T-helper 2 cell treated with Interferon-gamma antibody and Interleukin-4, amounts not matched to agents 5 μg/mL and 100 μg/mL, for 36 hours (primary cell): Measurements from ENCODE around the gene NRSN2.
"Not testable (repeated sequence)": the region's sequence is repeated elsewhere in the genome, so short reads cannot be mapped to it uniquely, and the experiment has no call there.

Experiments used
- DNase-seq: peaks from one replicate; pipeline ENCODE4 v3.0.0; 2021; ENCODE audit warnings: low spot score
- H3K27ac Mint-ChIP-seq: one replicate; pipeline ENCODE4 v1.8.0; 2021; ENCODE audit warnings: mild to moderate bottlenecking, mixed read lengths
- H3K27me3 Mint-ChIP-seq: one replicate; pipeline ENCODE4 v1.8.0; 2021; ENCODE audit warnings: low read depth, mixed read lengths
- H3K36me3 Mint-ChIP-seq: one replicate; pipeline ENCODE4 v1.8.0; 2021; ENCODE audit warnings: low read depth, mixed read lengths
- H3K4me1 Mint-ChIP-seq: one replicate; pipeline ENCODE4 v1.8.0; 2021; ENCODE audit warnings: low read depth, mixed read lengths
- H3K4me3 Mint-ChIP-seq: one replicate; pipeline ENCODE4 v1.8.0; 2022; ENCODE audit warnings: mild to moderate bottlenecking, moderate library complexity, mixed read lengths
- H3K9me3 Mint-ChIP-seq: one replicate; pipeline ENCODE4 v1.8.0; 2021; ENCODE audit warnings: mixed read lengths

The NRSN2 gene

GRCh38 chr20:354298-354977, 7.5 kb downstream of the NRSN2 start:
- Mint-ChIP-seq H3K4me3 (no peak overlapping the region), H3K27ac (no peak overlapping the region), H3K27me3 (no peaks in the 10 kb centered on the region), H3K36me3 (no peaks in the 10 kb centered on the region), H3K9me3 (no peaks in the 10 kb centered on the region), H3K4me1 (peaks cover 12% of the 10 kb centered on the region)
- DNase-seq = peak; percentile 71

- not testable (repeated sequence) for DNase-seq, H3K27ac Mint-ChIP-seq, H3K36me3 Mint-ChIP-seq, H3K9me3 Mint-ChIP-seq, H3K27me3 Mint-ChIP-seq, H3K4me3 Mint-ChIP-seq
- H3K4me1 Mint-ChIP-seq = peaks cover 12% of the 10 kb centered on the region
These were observed 9.2 kb downstream of the NRSN2 start for GRCh38 chr20:356154-356553.

- Mint-ChIP-seq H3K4me1 (peaks cover 10% of the 10 kb centered on the region), H3K27me3 (no peaks in the 10 kb centered on the region), H3K36me3 (no peaks in the 10 kb centered on the region), H3K9me3 (no peaks in the 10 kb centered on the region), H3K4me3 (no peak overlapping the region), H3K27ac (no peak overlapping the region)
- DNase-seq = no peak
These were observed 9.8 kb downstream of the NRSN2 start for GRCh38 chr20:356745-357144.

GRCh38 chr20:358891-359555, 12.1 kb downstream of the NRSN2 start:
- H3K4me3 Mint-ChIP-seq = no peak overlapping the region
- H3K27ac Mint-ChIP-seq = no peak overlapping the region
- no peaks in the 10 kb centered on the region for H3K27me3 Mint-ChIP-seq
- no peaks in the 10 kb centered on the region for H3K36me3 Mint-ChIP-seq
- no peak for DNase-seq
- no peaks in the 10 kb centered on the region for H3K9me3 Mint-ChIP-seq
- H3K4me1 Mint-ChIP-seq = peaks cover 11% of the 10 kb centered on the region

- Mint-ChIP-seq H3K27me3 (no peaks in the 10 kb centered on the region), H3K4me1 (peaks cover 24% of the 10 kb centered on the region), H3K4me3 (no peak overlapping the region), H3K36me3 (no peaks in the 10 kb centered on the region), H3K9me3 (no peaks in the 10 kb centered on the region), H3K27ac (no peak overlapping the region)
- no peak for DNase-seq
These were observed 14.7 kb downstream of the NRSN2 start for GRCh38 chr20:361561-361960.

- Mint-ChIP-seq H3K4me1 (peaks cover 30% of the 10 kb centered on the region), H3K27me3 (no peaks in the 10 kb centered on the region), H3K27ac (peak overlapping the region; percentile 52), H3K4me3 (peak overlapping the region; percentile 11), H3K9me3 (no peaks in the 10 kb centered on the region), H3K36me3 (no peaks in the 10 kb centered on the region)
- no peak for DNase-seq
These were observed 15.7 kb downstream of the NRSN2 start for GRCh38 chr20:362271-363254.

GRCh38 chr20:363319-364078, 16.6 kb downstream of the NRSN2 start:
- Mint-ChIP-seq H3K9me3 (no peaks in the 10 kb centered on the region), H3K36me3 (no peaks in the 10 kb centered on the region), H3K27me3 (no peaks in the 10 kb centered on the region), H3K4me1 (peaks cover 30% of the 10 kb centered on the region), H3K4me3 (no peak overlapping the region), H3K27ac (no peak overlapping the region)
- no peak for DNase-seq

GRCh38 chr20:364905-365794, 18.2 kb downstream of the NRSN2 start:
- H3K36me3 Mint-ChIP-seq = no peaks in the 10 kb centered on the region
- no peaks in the 10 kb centered on the region for H3K27me3 Mint-ChIP-seq
- DNase-seq = no peak
- peak overlapping the region; percentile 63 for H3K4me3 Mint-ChIP-seq
- H3K27ac Mint-ChIP-seq = peak overlapping the region; percentile 59
- peaks cover 34% of the 10 kb centered on the region for H3K4me1 Mint-ChIP-seq
- no peaks in the 10 kb centered on the region for H3K9me3 Mint-ChIP-seq

GRCh38 chr20:366041-366718, 19.3 kb downstream of the NRSN2 start:
- Mint-ChIP-seq H3K27ac (peak overlapping the region; percentile 85), H3K27me3 (no peaks in the 10 kb centered on the region), H3K9me3 (no peaks in the 10 kb centered on the region), H3K36me3 (no peaks in the 10 kb centered on the region), H3K4me1 (peaks cover 34% of the 10 kb centered on the region), H3K4me3 (peak overlapping the region; percentile 73)
- no peak for DNase-seq

- peak overlapping the region; percentile 73 for H3K4me3 Mint-ChIP-seq
- DNase-seq = no peak
- H3K27ac Mint-ChIP-seq = no peak overlapping the region
- no peaks in the 10 kb centered on the region for H3K36me3 Mint-ChIP-seq
- H3K4me1 Mint-ChIP-seq = peaks cover 38% of the 10 kb centered on the region
- no peaks in the 10 kb centered on the region for H3K9me3 Mint-ChIP-seq
- H3K27me3 Mint-ChIP-seq = no peaks in the 10 kb centered on the region
These were observed 20.0 kb downstream of the NRSN2 start for GRCh38 chr20:366719-367485.

GRCh38 chr20:367486-367887, 20.6 kb downstream of the NRSN2 start:
- H3K27ac Mint-ChIP-seq = no peak overlapping the region
- H3K27me3 Mint-ChIP-seq = no peaks in the 10 kb centered on the region
- H3K36me3 Mint-ChIP-seq = no peaks in the 10 kb centered on the region
- no peaks in the 10 kb centered on the region for H3K9me3 Mint-ChIP-seq
- H3K4me1 Mint-ChIP-seq = peaks cover 41% of the 10 kb centered on the region
- DNase-seq = no peak
- H3K4me3 Mint-ChIP-seq = no peak overlapping the region

GRCh38 chr20:368915-369314, 22.0 kb downstream of the NRSN2 start:
- Mint-ChIP-seq H3K9me3 (no peaks in the 10 kb centered on the region), H3K4me3 (no peak overlapping the region), H3K27ac (peak overlapping the region; percentile 2), H3K36me3 (no peaks in the 10 kb centered on the region), H3K27me3 (no peaks in the 10 kb centered on the region), H3K4me1 (peaks cover 50% of the 10 kb centered on the region)
- no peak for DNase-seq
